Measurements from ENCODE around the gene LIMS4. TPM values are rescaled to one million over a fixed set of nuclear protein-coding genes. Genes with fewer than 3 reads are reported as not detected.
"Not testable (repeated sequence)": the region's sequence is repeated elsewhere in the genome, so short reads cannot be mapped to it uniquely, and the experiment has no call there.

The LIMS4 gene
- total RNA-seq, 4 donors from 2014 or later: 0.32 to 2.9 (median 1.8) TPM

GRCh38 chr2:110404246-110404645, 68.4 kb downstream of the LIMS4 start:
- ATAC-seq; DNase-seq; H3K27ac ChIP-seq; H3K9me3 ChIP-seq; H3K36me3 ChIP-seq; in situ Hi-C loops (cut with MboI; ENCODE audit: low sequenced_read_pairs in 4 of 4); H3K4me3 ChIP-seq; H3K27me3 ChIP-seq; intact Hi-C loops (cut with DNase I; ENCODE audit: low total_unique reads); H3K4me1 ChIP-seq: not testable (repeated sequence)

- H3K9me3 ChIP-seq; H3K36me3 ChIP-seq; intact Hi-C loops (cut with DNase I; ENCODE audit: low total_unique reads); DNase-seq; H3K27me3 ChIP-seq; in situ Hi-C loops (cut with MboI; ENCODE audit: low sequenced_read_pairs in 4 of 4); H3K27ac ChIP-seq; H3K4me1 ChIP-seq; H3K4me3 ChIP-seq: not testable (repeated sequence)
- ATAC-seq: peak; percentile 58 to 92
- TF ChIP-seq CTCF (IDR thresholded peaks at IDR 0.05 in 4 of 5, conservative IDR thresholded peaks at IDR 0.05 in 1 of 5): peak in 1 of 5 experiments; percentile 14
Observed at GRCh38 chr2:110401001-110401618, 71.5 kb downstream of the LIMS4 start.

GRCh38 chr2:110399378-110399777, 73.2 kb downstream of the LIMS4 start:
- in situ Hi-C loops (cut with MboI; ENCODE audit: low sequenced_read_pairs in 4 of 4): not testable (repeated sequence)

GRCh38 chr2:110395990-110396389, 76.6 kb downstream of the LIMS4 start:
- ATAC-seq; H3K27ac ChIP-seq; H3K9me3 ChIP-seq; H3K4me1 ChIP-seq; H3K36me3 ChIP-seq; intact Hi-C loops (cut with DNase I; ENCODE audit: low total_unique reads); DNase-seq; H3K27me3 ChIP-seq; in situ Hi-C loops (cut with MboI; ENCODE audit: low sequenced_read_pairs in 4 of 4); H3K4me3 ChIP-seq: not testable (repeated sequence)

More at GRCh38 chr2:110399378-110399777, 73.2 kb downstream of the LIMS4 start:
- H3K27ac ChIP-seq; H3K36me3 ChIP-seq; H3K9me3 ChIP-seq; H3K4me1 ChIP-seq; H3K4me3 ChIP-seq; ATAC-seq; intact Hi-C loops (cut with DNase I; ENCODE audit: low total_unique reads); DNase-seq; H3K27me3 ChIP-seq: not testable (repeated sequence)

Other genes with a start within 250 kb of the LIMS4 start
- gene RGPD6, start 104.4 kb upstream of the LIMS4 start, total RNA-seq: 10 to 100 TPM; 20.3 to 33.2 (median 26.9) TPM
- gene BUB1, start 205.2 kb upstream of the LIMS4 start, total RNA-seq: under 1 TPM in 2 of 4 donors, not detected in 2; 0.27 to 0.59 TPM

All from gastrocnemius medialis (tissue), 4 donors.